Right lobe of liver (tissue), 6 donors: ENCODE measurements around the gene SEC14L2. TPM values are rescaled to one million over a fixed set of nuclear protein-coding genes. Genes with fewer than 3 reads are reported as not detected.
A peak's percentile ranks its signal among the peaks of the same experiment; 100 is the strongest.

Experiments
- ATAC-seq, 4 donors: fragments of 200-7000 bp; cut with Tn5 transposase; one replicate each; pipeline ENCODE4 v1.9.1; 2020; ENCODE audit warnings: mild to moderate bottlenecking in 4 of 4, moderate library complexity in 4 of 4
- DNase-seq, 3 donors: peaks; one replicate each; pipeline ENCODE4 v3.0.0-alpha.2; 2020
- H3K27ac ChIP-seq, 3 donors: fragments of 200-600 bp; one replicate each; pipeline ENCODE4 v1.8.0; 2022
- H3K27me3 ChIP-seq, 2 donors: fragments of 200-600 bp; one replicate each; pipeline ENCODE4 v1.8.0; 2022
- H3K36me3 ChIP-seq, 4 donors: fragments of 200-600 bp; sonication (generic) in 1 of 4; one replicate each; pipeline versions ENCODE4 v1.5.1 to v1.8.0; 2017 to 2022; ENCODE audit warnings: control low read depth in 1 of 4
- H3K4me1 ChIP-seq, 4 donors: fragments of 200-600 bp; sonication (generic) in 1 of 4; one replicate each; pipeline versions ENCODE4 v1.5.1 to v1.8.0; 2017 to 2022; ENCODE audit warnings: control low read depth in 1 of 4
- H3K4me3 ChIP-seq, 3 donors: fragments of 200-600 bp; one replicate each; pipeline ENCODE4 v1.8.0; 2022
- H3K9me3 ChIP-seq, 4 donors: fragments of 200-600 bp; sonication (generic) in 1 of 4; one replicate each; pipeline versions ENCODE4 v1.5.1 to v1.8.0; 2017 to 2022; ENCODE audit warnings: control low read depth in 1 of 4
- CTCF ChIP-seq, 4 donors: fragments of 200-600 bp in 3 of 4; fragments of 450-650 bp in 1 of 4; IDR thresholded peaks; one replicate each; pipeline versions ENCODE4 v1.5.1 to v1.8.0; 2016 to 2022; ENCODE audit warnings: antibody characterized with exemption in 4 of 4, mild to moderate bottlenecking in 2 of 4
- POLR2A ChIP-seq: fragments of 450-650 bp; IDR thresholded peaks from one replicate; pipeline ENCODE4 v1.6.1; 2017; ENCODE audit warnings: antibody characterized with exemption, mild to moderate bottlenecking
- WGBS: methylation state at CpG from one replicate; pipeline ENCODE4 v1.1.6; 2018; ENCODE audit warnings: low coverage, low lambda C conversion rate; ENCODE audit not compliant: insufficient coverage; ENCODE audit errors: missing lambda C conversion rate; 5-methylcytosine and 5-hydroxymethylcytosine counted together
- intact Hi-C, 2 donors: fragments of 100-400 bp; cut with DNase I; formaldehyde crosslinking; loops; one replicate each; pipeline versions ENCODE4 v1.11.2 to v1.14.1; 2022
- total RNA-seq, 6 experiments: library from RNA; depleted of rRNA in 2 of 6; stranded (reverse); fragments of >200 nt in 2 of 6; fragmentation: NEBNext Ultra II Directional in 3 of 6; extraction: Animal tissue kit (Norgen Biotek cat#: 25700) in 3 of 6; gene quantifications; one replicate each; pipeline versions ENCODE4 v1.1.0 to v1.2.4, GENCODE V29; 2016 to 2023
- donor health status: DM: no; HTN: yes; CAD: no.
- donor health status: DM: no; HTN: no; CAD: no.
- donor health status: DM: no; HTN: no; CAD: no.
- donor health status: DM: no; HTN: yes; CAD: no.
- donor health status: DM: no; HTN: yes; CAD: no.

SEC14L2 gene
- total RNA-seq, 6 experiments from 2014 or later, result 42.7 to 240 (median 101) TPM

- peaks cover 0 to 88% (median 30%) of the 10 kb centered on the region in 4 donors for H3K4me1 ChIP-seq
- TF ChIP-seq CTCF (IDR thresholded peaks at IDR 0.05), result no peak
- peak; percentile 17 for TF ChIP-seq POLR2A
These were observed 25.1 kb downstream of the SEC14L2 start for GRCh38 chr22:30421695-30422480.

GRCh38 chr22:30422481-30423300, 25.9 kb downstream of the SEC14L2 start:
- intact Hi-C loops, result no loop called here
- H3K4me1 ChIP-seq, result peaks cover 0 to 80% (median 26%) of the 10 kb centered on the region in 4 donors
- H3K4me3 ChIP-seq, result peak overlapping the region; percentile 51 to 59 (median 57)
- 13% methylated on average over 13 of the region's 18 CpGs for WGBS
- H3K9me3 ChIP-seq, result no peaks in the 10 kb centered on the region
- peaks cover 0 to 32% (median 1%) of the 10 kb centered on the region in 4 donors for H3K36me3 ChIP-seq
- DNase-seq (peak; percentile 73 to 84 (median 77)), ATAC-seq (peak; percentile 14 to 45 (median 36))
- H3K27ac ChIP-seq, result peak overlapping the region; percentile 95 to 99 (median 98)
- no peaks in the 10 kb centered on the region for H3K27me3 ChIP-seq
- no peak for TF ChIP-seq CTCF (IDR thresholded peaks at IDR 0.05)
- TF ChIP-seq POLR2A, result peak; percentile 68

More at GRCh38 chr22:30421695-30422480, 25.1 kb downstream of the SEC14L2 start:
- Histone ChIP-seq H3K27me3 (no peaks in the 10 kb centered on the region), H3K9me3 (no peaks in the 10 kb centered on the region), H3K4me3 (peak overlapping the region; percentile 51 to 59 (median 57)), H3K36me3 (peaks cover 0 to 40% (median 3%) of the 10 kb centered on the region in 4 donors), H3K27ac (peak overlapping the region; percentile 95 to 99 (median 98))
- intact Hi-C loops, result no loop called here
- DNase-seq (peak in 1 of 3 donors; percentile 31), ATAC-seq (no peak)
- WGBS, result 19% methylated on average over 8 of the region's 8 CpGs

GRCh38 chr22:30423301-30423958, 26.6 kb downstream of the SEC14L2 start:
- no peaks in the 10 kb centered on the region for H3K27me3 ChIP-seq
- ATAC-seq (peak; percentile 45 to 72 (median 66)), DNase-seq (peak; percentile 63 to 93 (median 92))
- peaks cover 0 to 25% (median 0%) of the 10 kb centered on the region in 4 donors for H3K36me3 ChIP-seq
- peaks cover 0 to 73% (median 22%) of the 10 kb centered on the region in 4 donors for H3K4me1 ChIP-seq
- H3K4me3 ChIP-seq, result peak overlapping the region; percentile 51 to 59 (median 57)
- intact Hi-C loops, result no loop called here
- TF ChIP-seq CTCF (IDR thresholded peaks at IDR 0.05) (no peak), POLR2A (peak; percentile 93)
- peak overlapping the region; percentile 95 to 99 (median 98) for H3K27ac ChIP-seq
- H3K9me3 ChIP-seq, result no peaks in the 10 kb centered on the region
- 0% methylated on average over 8 of the region's 45 CpGs for WGBS

GRCh38 chr22:30423959-30424533, 27.2 kb downstream of the SEC14L2 start:
- intact Hi-C loops, result no loop called here
- TF ChIP-seq CTCF (IDR thresholded peaks at IDR 0.05), result no peak
- peak; percentile 86 for TF ChIP-seq POLR2A
- WGBS, result under 1% methylated on average over 17 of the region's 31 CpGs
- H3K4me3 ChIP-seq, result peak overlapping the region; percentile 51 to 59 (median 57)
- H3K27ac ChIP-seq, result peak overlapping the region; percentile 95 to 99 (median 98)
- H3K27me3 ChIP-seq, result no peaks in the 10 kb centered on the region
- DNase-seq, result peak; percentile 99
- H3K4me1 ChIP-seq, result peaks cover 0 to 66% (median 20%) of the 10 kb centered on the region in 4 donors
- peak; percentile 69 to 82 (median 76) for ATAC-seq
- no peaks in the 10 kb centered on the region for H3K9me3 ChIP-seq
- peaks cover 0 to 21% (median 0%) of the 10 kb centered on the region in 4 donors for H3K36me3 ChIP-seq
